H9 (cell line): ENCODE results near the gene CD247. TPM values are rescaled to one million over a fixed set of nuclear protein-coding genes. Genes with fewer than 3 reads are reported as not detected.
A peak's percentile ranks its signal among the peaks of the same experiment; 100 is the strongest.
"Not testable (repeated sequence)": the region's sequence is repeated elsewhere in the genome, so short reads cannot be mapped to it uniquely, and the experiment has no call there.

Experiments used
- DNase-seq: peaks from one replicate; pipeline ENCODE4 v3.0.0-alpha.2; 2017
- H2AFZ ChIP-seq: one replicate; pipeline ENCODE4 v1.6.1; 2013; ENCODE audit warnings: mild to moderate bottlenecking, low read length, control low read depth, moderate library complexity
- H2AK5ac ChIP-seq: 2 replicates; pipeline ENCODE4 v1.6.1; 2013; ENCODE audit warnings: low read length, control low read depth, mixed read lengths; ENCODE audit not compliant: insufficient read length
- H2BK120ac ChIP-seq: one replicate; pipeline ENCODE4 v1.6.1; 2013; ENCODE audit warnings: low read depth, mild to moderate bottlenecking, low read length, control low read depth, inconsistent platforms; ENCODE audit not compliant: poor library complexity, severe bottlenecking
- H2BK12ac ChIP-seq: 2 replicates; pipeline ENCODE4 v1.6.1; 2013; ENCODE audit warnings: low read length, control low read depth, mixed read lengths, low read depth; ENCODE audit not compliant: insufficient read length
- H2BK15ac ChIP-seq: 2 replicates; pipeline ENCODE4 v1.6.1; 2013; ENCODE audit warnings: low read depth, low read length, control low read depth
- H2BK20ac ChIP-seq: one replicate; pipeline ENCODE4 v1.6.1; 2013; ENCODE audit warnings: low read depth, mild to moderate bottlenecking, low read length, control low read depth, inconsistent platforms; ENCODE audit not compliant: poor library complexity, severe bottlenecking
- H2BK5ac ChIP-seq: 2 replicates; pipeline ENCODE4 v1.6.1; 2013; ENCODE audit warnings: low read length, control low read depth, mixed read lengths; ENCODE audit not compliant: insufficient read length
- H3K14ac ChIP-seq: 2 replicates; pipeline ENCODE4 v1.6.1; 2013; ENCODE audit warnings: low read length, control low read depth; ENCODE audit not compliant: insufficient read depth
- H3K18ac ChIP-seq: 2 replicates; pipeline ENCODE4 v1.6.1; 2013; ENCODE audit warnings: low read depth, mild to moderate bottlenecking, mixed read lengths, low read length, control low read depth; ENCODE audit not compliant: insufficient read length
- H3K23ac ChIP-seq: 2 replicates; pipeline ENCODE4 v1.6.1; 2013; ENCODE audit warnings: low read length, control low read depth, mixed read lengths, low read depth; ENCODE audit not compliant: insufficient read length
- H3K23me2 ChIP-seq: 2 replicates; pipeline ENCODE4 v1.6.1; 2013; ENCODE audit warnings: low read depth, mild to moderate bottlenecking, mixed read lengths, low read length, control low read depth; ENCODE audit not compliant: insufficient read length, poor library complexity, severe bottlenecking
- H3K27ac ChIP-seq: 2 replicates; pipeline ENCODE4 v1.5.1; 2013; ENCODE audit warnings: low read length, control low read depth, mixed read lengths, low read depth; ENCODE audit not compliant: insufficient read length
- H3K27me3 ChIP-seq: 2 replicates; pipeline ENCODE4 v1.6.1; 2013; ENCODE audit warnings: low read length, control low read depth, inconsistent platforms; ENCODE audit not compliant: insufficient read depth
- H3K4ac ChIP-seq: 2 replicates; pipeline ENCODE4 v1.6.1; 2013; ENCODE audit warnings: low read depth, mild to moderate bottlenecking, control low read depth, inconsistent platforms, low read length, moderate library complexity
- H3K4me1 ChIP-seq: 2 replicates; pipeline ENCODE4 v1.6.1; 2013; ENCODE audit warnings: low read length, control low read depth, inconsistent platforms; ENCODE audit not compliant: insufficient read depth
- H3K4me2 ChIP-seq: 2 replicates; pipeline ENCODE4 v1.6.1; 2013; ENCODE audit warnings: low read length, control low read depth, mixed read lengths; ENCODE audit not compliant: insufficient read length, insufficient read depth
- H3K56ac ChIP-seq: 2 replicates; pipeline ENCODE4 v1.6.1; 2013; ENCODE audit warnings: low read depth, mild to moderate bottlenecking, mixed read lengths, low read length, control low read depth; ENCODE audit not compliant: insufficient read length
- H3K79me1 ChIP-seq: 2 replicates; pipeline ENCODE4 v1.6.1; 2013; ENCODE audit warnings: low read depth, mild to moderate bottlenecking, moderate library complexity, low read length, control low read depth, inconsistent platforms; ENCODE audit not compliant: insufficient read depth, poor library complexity, severe bottlenecking
- H3K79me2 ChIP-seq: 2 replicates; pipeline ENCODE4 v1.6.1; 2013; ENCODE audit warnings: low read length, control low read depth, inconsistent platforms; ENCODE audit not compliant: insufficient read depth
- H3K9ac ChIP-seq: 2 replicates; pipeline ENCODE4 v1.6.1; 2013; ENCODE audit warnings: low read length, control low read depth, mixed read lengths; ENCODE audit not compliant: insufficient read length; ENCODE audit errors: extremely low read depth
- H3K9me3 ChIP-seq: one replicate; pipeline ENCODE4 v1.6.1; 2013; ENCODE audit warnings: low read depth, low read length, inconsistent platforms; ENCODE audit not compliant: control insufficient read depth
- H3T11ph ChIP-seq: one replicate; pipeline ENCODE4 v1.6.1; 2013; ENCODE audit warnings: mild to moderate bottlenecking, low read length, control low read depth, inconsistent platforms
- H4K20me1 ChIP-seq: one replicate; pipeline ENCODE4 v1.6.1; 2013; ENCODE audit not compliant: control insufficient read depth, insufficient read length, insufficient read depth
- H4K5ac ChIP-seq: 2 replicates; pipeline ENCODE4 v1.6.1; 2013; ENCODE audit warnings: low read depth, mild to moderate bottlenecking, mixed read lengths, low read length, control low read depth; ENCODE audit not compliant: insufficient read length
- H4K8ac ChIP-seq: replicated peaks from 2 replicates; pipeline ENCODE4 v1.6.1; 2013; ENCODE audit warnings: low read length, control low read depth, mixed read lengths, low read depth; ENCODE audit not compliant: insufficient read length
- H4K91ac ChIP-seq: 2 replicates; pipeline ENCODE4 v1.6.1; 2013; ENCODE audit warnings: low read depth, mild to moderate bottlenecking, moderate library complexity, mixed read lengths, low read length, control low read depth; ENCODE audit not compliant: insufficient read length
- H3K27ac Mint-ChIP-seq, 3 experiments: 2 replicates in 2 of 3; 3 replicates in 1 of 3; pipeline ENCODE4 v1.8.0; 2020 to 2021; ENCODE audit warnings: mixed read lengths in 3 of 3, mild to moderate bottlenecking in 1 of 3, moderate library complexity in 1 of 3
- H3K27me3 Mint-ChIP-seq: 2 replicates; pipeline ENCODE4 v1.8.0; 2021; ENCODE audit warnings: low read depth, mild to moderate bottlenecking, moderate library complexity, mixed read lengths
- H3K36me3 Mint-ChIP-seq, 3 experiments: 2 replicates in 2 of 3; 3 replicates in 1 of 3; pipeline ENCODE4 v1.8.0; 2020 to 2021; ENCODE audit warnings: low read depth in 3 of 3, mixed read lengths in 3 of 3; ENCODE audit not compliant: insufficient read depth in 1 of 3
- H3K4me1 Mint-ChIP-seq, 2 experiments: 2 replicates each; pipeline ENCODE4 v1.8.0; 2020; ENCODE audit warnings: mixed read lengths in 2 of 2
- H3K4me3 Mint-ChIP-seq, 2 experiments: 2 replicates in 1 of 2; 3 replicates in 1 of 2; pipeline ENCODE4 v1.8.0; 2020 to 2021; ENCODE audit warnings: mild to moderate bottlenecking in 2 of 2, mixed read lengths in 2 of 2, moderate library complexity in 1 of 2
- H3K9me3 Mint-ChIP-seq, 2 experiments: 2 replicates in 1 of 2; 3 replicates in 1 of 2; pipeline ENCODE4 v1.8.0; 2020; ENCODE audit warnings: mild to moderate bottlenecking in 2 of 2, mixed read lengths in 2 of 2, moderate library complexity in 1 of 2
- CTCF ChIP-seq: fragments of 200-600 bp; sonication (generic); conservative IDR thresholded peaks from 3 replicates; pipeline ENCODE4 v1.8.0; 2021; ENCODE audit warnings: antibody characterized with exemption, mild to moderate bottlenecking
- WGBS: extraction: QIAGEN DNeasy Blood & Tissue Kit; methylation state at CpG from one replicate; pipeline ENCODE4 v1.1.7; 2013; ENCODE audit warnings: missing lambda C conversion rate, low lambda C conversion rate, mixed read lengths; ENCODE audit not compliant: insufficient read length; ENCODE audit errors: extremely low coverage; 5-methylcytosine and 5-hydroxymethylcytosine counted together
- total RNA-seq: library from RNA; stranded (reverse); gene quantifications from 2 replicates; pipeline ENCODE4 v1.2.1, GENCODE V29; 2021

The CD247 gene
- total RNA-seq, 1 experiment from 2014 or later: 1.2 TPM

DNA sequence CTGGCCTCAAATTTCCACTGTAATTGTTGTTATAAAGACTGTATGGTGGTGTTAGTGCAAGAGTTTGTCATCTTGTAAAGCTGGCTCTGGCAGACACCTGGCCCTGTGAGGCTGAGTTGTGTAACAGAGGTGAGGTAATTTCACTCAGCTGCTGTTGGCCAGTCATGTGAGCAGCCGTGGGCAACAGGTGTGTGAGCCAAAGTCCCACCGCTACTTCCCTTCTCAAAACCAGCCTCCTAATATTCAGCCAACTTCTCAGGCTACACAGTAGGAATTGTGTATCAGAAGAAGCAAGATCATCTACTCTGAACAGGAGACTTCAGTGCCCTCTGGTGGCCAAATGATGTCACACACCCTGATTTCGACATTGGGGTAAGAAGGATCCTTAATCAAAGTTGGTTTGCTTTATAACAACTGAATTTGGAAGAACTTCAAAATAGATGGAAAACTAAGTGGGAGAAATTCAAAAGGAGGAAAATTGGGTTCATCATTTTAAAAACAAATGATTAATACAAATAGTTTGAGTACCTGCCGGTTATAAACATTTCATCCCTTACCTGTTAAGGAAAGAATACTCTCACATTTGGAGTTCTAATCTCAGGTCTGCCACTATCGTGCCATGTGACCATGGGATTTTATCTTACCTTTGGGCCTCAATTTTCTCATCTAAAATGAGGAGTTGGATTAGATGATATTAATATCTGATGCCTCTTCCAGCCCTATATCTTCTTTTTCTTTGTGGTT lies 37.8 kb upstream of the CD247 start:
- Histone ChIP-seq H4K91ac (no peak overlapping the region), H4K8ac (no peak overlapping the region), H3K56ac (no peak overlapping the region), H2AK5ac (no peak overlapping the region), H3K14ac (no peak overlapping the region), H2BK120ac (no peak overlapping the region), H4K5ac (no peak overlapping the region), H2BK20ac (no peak overlapping the region), H3K23ac (no peak overlapping the region), H3K23me2 (peaks cover 9% of the 10 kb centered on the region), H3K27me3 (no peaks in the 10 kb centered on the region), H3K79me2 (no peaks in the 10 kb centered on the region), H2BK5ac (no peak overlapping the region), H3K9me3 (no peaks in the 10 kb centered on the region), H2AFZ (no peak overlapping the region), H3K9ac (no peak overlapping the region), H4K20me1 (no peaks in the 10 kb centered on the region), H3T11ph (no peak overlapping the region), H3K27ac (no peak overlapping the region), H3K18ac (no peak overlapping the region), H3K79me1 (no peaks in the 10 kb centered on the region), H2BK15ac (no peak overlapping the region), H3K4me1 (peaks cover 3% of the 10 kb centered on the region; the same call in 1 of the 2 replicates), H2BK12ac (no peak overlapping the region), H3K4ac (no peak overlapping the region), H3K4me2 (no peak overlapping the region)
- WGBS: no CpG with 5 or more reads among the region's 5 CpGs
- Mint-ChIP-seq H3K27me3 (peaks cover 16% of the 10 kb centered on the region), H3K4me1 (peaks cover 5 to 10% of the 10 kb centered on the region in 2 experiments; a peak in 2 of 4 replicates), H3K9me3 (no peaks in the 10 kb centered on the region), H3K4me3 (peak overlapping the region in 1 of 2 experiments; percentile 28; a peak in 1 of 5 replicates), H3K36me3 (no peaks in the 10 kb centered on the region; a peak in 1 of 7 replicates), H3K27ac (no peak overlapping the region; a peak in 1 of 7 replicates)
- peak; percentile 73 for DNase-seq
- TF ChIP-seq CTCF: peak; percentile 92

DNA sequence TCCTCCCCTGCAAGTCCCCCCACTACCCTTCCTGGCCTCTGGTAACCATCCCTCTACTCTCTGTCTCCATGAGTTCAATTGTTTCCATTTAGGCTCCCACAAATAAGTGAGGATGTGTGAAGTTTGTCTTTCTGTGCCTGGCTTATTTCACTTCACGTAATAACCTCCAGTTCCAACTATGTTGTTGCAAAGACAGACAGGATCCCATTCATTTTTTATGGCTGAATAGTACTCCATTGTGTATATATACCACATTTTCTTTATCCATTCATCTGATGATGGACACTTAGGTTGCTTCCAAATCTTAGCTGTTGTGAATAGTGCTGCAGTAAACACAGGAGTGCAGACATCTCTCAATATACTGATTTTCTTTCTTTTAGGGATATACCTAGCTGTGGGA lies 36.7 kb upstream of the CD247 start:
- H4K8ac ChIP-seq, H3K9me3 ChIP-seq, H3K9me3 Mint-ChIP-seq, H4K5ac ChIP-seq, H2BK12ac ChIP-seq, H3K27ac Mint-ChIP-seq, H3K4me2 ChIP-seq, H3K18ac ChIP-seq, H3T11ph ChIP-seq, H3K23ac ChIP-seq, H3K14ac ChIP-seq, H3K9ac ChIP-seq, H2BK15ac ChIP-seq, H2AK5ac ChIP-seq, H2AFZ ChIP-seq, H2BK20ac ChIP-seq, DNase-seq, H3K4me1 ChIP-seq, H4K20me1 ChIP-seq, H2BK120ac ChIP-seq, H3K79me2 ChIP-seq, H4K91ac ChIP-seq, H3K36me3 Mint-ChIP-seq, H3K4ac ChIP-seq, H3K79me1 ChIP-seq, H3K56ac ChIP-seq, H3K27ac ChIP-seq, H3K23me2 ChIP-seq, H3K27me3 ChIP-seq, H2BK5ac ChIP-seq: not testable (repeated sequence)
- peak overlapping the region in 1 of 2 experiments; percentile 54; a peak in 2 of 5 replicates for H3K4me3 Mint-ChIP-seq
- no CpG with 5 or more reads among the region's 1 CpG for WGBS
- peaks cover 8 to 17% of the 10 kb centered on the region in 2 experiments; a peak in 3 of 4 replicates for H3K4me1 Mint-ChIP-seq
- peaks cover 16% of the 10 kb centered on the region for H3K27me3 Mint-ChIP-seq
